K562 (cell line): ENCODE measurements around the gene TEDDM1. TPM values are rescaled to one million over a fixed set of nuclear protein-coding genes. Genes with fewer than 3 reads are reported as not detected.
A peak's percentile ranks its signal among the peaks of the same experiment; 100 is the strongest.

Source experiments
- BRCA1 ChIP-seq, 2 experiments: fragments of 450-650 bp in 1 of 2; sonication (generic) in 1 of 2; formaldehyde crosslinking in 1 of 2; IDR thresholded peaks; 2 replicates each; pipeline versions ENCODE4 v1.5.0 to v1.6.1; 2017 to 2020; ENCODE audit warnings: mild to moderate bottlenecking in 1 of 2, missing genetic modification reagents in 1 of 2
- CEBPB ChIP-seq: fragments of 450-650 bp; IDR thresholded peaks from 2 replicates; pipeline ENCODE4 v1.6.1; 2016; ENCODE audit warnings: missing genetic modification characterization, missing compliant biosample characterization
- CHD4 ChIP-seq: fragments of 200-600 bp; sonication (generic); IDR thresholded peaks from 3 replicates; pipeline ENCODE4 v1.6.1; 2012; ENCODE audit warnings: low read depth, mild to moderate bottlenecking, mixed read lengths, low read length, inconsistent platforms; ENCODE audit not compliant: insufficient read depth, insufficient replicate concordance, poor library complexity, severe bottlenecking
- DACH1 ChIP-seq: fragments of 450-650 bp; IDR thresholded peaks from 2 replicates; pipeline ENCODE4 v1.6.1; 2018; ENCODE audit not compliant: partially characterized antibody
- EHMT2 ChIP-seq: fragments of 450-650 bp; IDR thresholded peaks from 2 replicates; pipeline ENCODE4 v1.6.1; 2018; ENCODE audit warnings: antibody characterized with exemption
- LCOR ChIP-seq: sonication (generic); formaldehyde crosslinking; IDR thresholded peaks from 2 replicates; pipeline ENCODE4 v1.8.0; 2022; ENCODE audit warnings: mild to moderate bottlenecking, missing genetic modification reagents
- NCOA6 ChIP-seq: fragments of 450-650 bp; IDR thresholded peaks from 2 replicates; pipeline ENCODE4 v1.6.1; 2017; ENCODE audit warnings: mild to moderate bottlenecking
- PTBP1 ChIP-seq: fragments of 200-400 bp; formaldehyde crosslinking; IDR thresholded peaks from 2 replicates; pipeline ENCODE4 v1.6.1; 2017; ENCODE audit warnings: low read depth, low read length
- RAD51 ChIP-seq: fragments of 450-650 bp; IDR thresholded peaks from 2 replicates; pipeline ENCODE4 v1.7.1; 2016; ENCODE audit warnings: low read depth, mild to moderate bottlenecking, borderline replicate concordance
- RFX1 ChIP-seq: fragments of 450-650 bp; IDR thresholded peaks from 2 replicates; pipeline ENCODE4 v1.6.1; 2016; ENCODE audit warnings: mild to moderate bottlenecking, moderate library complexity
- SAFB ChIP-seq: fragments of 200-400 bp; formaldehyde crosslinking; IDR thresholded peaks from 2 replicates; pipeline ENCODE4 v1.6.1; 2017; ENCODE audit warnings: low read depth, low read length, borderline replicate concordance
- SIRT6 ChIP-seq: IDR thresholded peaks from one replicate; pipeline ENCODE4 v1.6.1; 2012; ENCODE audit warnings: low read depth, mild to moderate bottlenecking, control low read depth, inconsistent platforms, low read length, moderate library complexity
- SMAD1 ChIP-seq: fragments of 150-350 bp; IDR thresholded peaks from 2 replicates; pipeline ENCODE4 v1.6.1; 2014; ENCODE audit warnings: low read length, low read depth; ENCODE audit not compliant: partially characterized antibody
- SRSF9 ChIP-seq: fragments of 200-400 bp; formaldehyde crosslinking; IDR thresholded peaks from 2 replicates; pipeline ENCODE4 v1.6.1; 2017; ENCODE audit warnings: low read depth, low read length, borderline replicate concordance
- TAL1 ChIP-seq: fragments of 450-650 bp; IDR thresholded peaks from 2 replicates; pipeline ENCODE4 v1.6.1; 2016; ENCODE audit warnings: mild to moderate bottlenecking
- ZFPM2 ChIP-seq: fragments of 250-450 bp; sonication (Bioruptor Pico); IDR thresholded peaks from 2 replicates; pipeline ENCODE4 v1.5.1; 2022; ENCODE audit warnings: mild to moderate bottlenecking
- ZNF707 ChIP-seq: fragments of 250-450 bp; sonication (Bioruptor Pico); conservative IDR thresholded peaks from 2 replicates; pipeline ENCODE4 v1.8.0; 2022; ENCODE audit warnings: inconsistent platforms, mild to moderate bottlenecking, moderate library complexity
- ZNF76 ChIP-seq: fragments of 250-450 bp; sonication (Bioruptor Pico); IDR thresholded peaks from 2 replicates; pipeline ENCODE4 v1.4.0; 2020; ENCODE audit warnings: mild to moderate bottlenecking, moderate library complexity, borderline replicate concordance
- ZNF766 ChIP-seq: fragments of 200-800 bp; sonication (Bioruptor generic); conservative IDR thresholded peaks from 2 replicates; pipeline ENCODE4 v1.6.1; 2016; ENCODE audit warnings: missing genetic modification characterization, missing compliant biosample characterization
- ZNF830 ChIP-seq: fragments of 250-450 bp; sonication (Bioruptor Pico); IDR thresholded peaks from 2 replicates; pipeline ENCODE4 v1.5.0; 2021; ENCODE audit warnings: mild to moderate bottlenecking
- polyA plus RNA-seq, 8 experiments: library from polyadenylated mRNA; depleted of rRNA in 4 of 8; stranded (reverse) in 5 of 8; unstranded in 3 of 8; fragments of >200 nt; fragmentation: Nextera tagmentation in 2 of 8; fragmentation: Illumina TruSeq in 1 of 8; extraction: Ambion mirVana in 2 of 8; extraction: Trizol in 1 of 8; gene quantifications; 2 replicates each; pipeline versions ENCODE4 v1.2.1 to v1.2.3, GENCODE V29; 2011 to 2014; ENCODE audit warnings: inconsistent platforms in 1 of 8, missing spikeins in 1 of 8
- total RNA-seq, 7 experiments: library from RNA; depleted of rRNA in 6 of 7; stranded (reverse); fragments of >200 nt in 6 of 7; fragmentation: Illumina TruSeq in 2 of 7; extraction: Trizol in 2 of 7; gene quantifications; 2 replicates each; pipeline versions ENCODE4 v1.2.1 to v1.2.3, GENCODE V29; 2011 to 2021; ENCODE audit warnings: low replicate concordance in 1 of 7
- TF ChIP-seq, protein P1 (sequence below): fragments of 250-450 bp; sonication (Bioruptor Pico); IDR thresholded peaks from 2 replicates; pipeline ENCODE4 v1.8.0; 2022; ENCODE audit warnings: inconsistent platforms
- TF ChIP-seq, protein P2 (sequence below), 2 experiments: fragments of 450-650 bp in 1 of 2; sonication (generic) in 1 of 2; formaldehyde crosslinking; conservative IDR thresholded peaks; 2 replicates each; pipeline versions ENCODE4 v1.4.0 to v1.8.1; 2020 to 2022; ENCODE audit warnings: mild to moderate bottlenecking in 1 of 2, missing genetic modification reagents in 1 of 2
- TF ChIP-seq, protein P3 (sequence below): IDR thresholded peaks from 2 replicates; pipeline ENCODE4 v1.6.1; 2014; ENCODE audit warnings: antibody characterized with exemption
- TF ChIP-seq, protein P4 (sequence below): fragments of 450-650 bp; IDR thresholded peaks from 2 replicates; pipeline ENCODE4 v1.6.1; 2017; ENCODE audit warnings: mild to moderate bottlenecking, moderate library complexity

The TEDDM1 gene
- total and polyA plus RNA-seq, 9 of the 15 experiments (the other 6 are each of a cell fraction or from before 2014, with no cell fraction given), result not detected

DNA sequence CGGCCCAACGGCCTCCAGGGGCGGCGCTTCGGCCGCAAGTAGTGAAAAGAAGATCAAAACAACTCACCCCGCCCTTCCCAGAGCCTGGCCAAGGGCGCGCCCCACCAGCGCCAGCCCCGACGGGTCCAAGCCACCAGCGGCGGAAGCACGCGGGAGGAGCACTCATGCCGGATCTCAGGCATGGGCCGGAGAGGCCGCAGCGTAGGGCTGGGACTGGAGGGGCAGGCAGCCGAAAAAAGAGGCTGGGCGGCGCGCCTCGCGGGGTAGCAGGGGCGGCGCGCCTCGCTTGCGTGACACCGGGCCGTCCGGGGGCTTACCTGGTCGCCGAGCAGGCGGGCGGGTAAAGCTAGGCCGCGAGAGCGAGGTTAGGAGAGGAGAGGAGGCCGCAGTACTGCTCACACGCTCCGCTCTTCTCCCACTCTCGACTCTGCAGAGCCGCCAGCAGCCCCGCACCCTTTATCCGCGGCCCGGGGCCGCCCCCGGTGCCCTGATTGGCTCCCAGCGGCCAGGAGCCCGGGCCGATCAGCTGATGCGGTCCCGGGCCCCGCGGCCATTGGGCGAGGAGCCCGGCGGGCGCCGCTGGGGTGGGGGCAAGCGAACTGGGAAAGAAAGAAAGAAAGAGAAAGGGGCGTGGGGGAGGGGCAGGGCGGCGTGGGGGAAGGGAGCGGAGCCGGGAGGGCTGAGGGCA lies 9.0 kb downstream of the TEDDM1 start, which contains the start of gene GLUL (continued):
- TF ChIP-seq ZNF707 (CRISPR knock-in tag) (no peak), CHD4 (no peak), SMAD1 (peak; percentile 93), CEBPB (tag) (no peak), DACH1 (peak; percentile 99), ZFPM2 (CRISPR knock-in tag) (peak; percentile 89; the same call in 1 of the 2 replicates), EHMT2 (no peak), RAD51 (peak; percentile 52), ZNF766 (CRISPR knock-in tag) (0 out of 2 replicates have a peak, but pooled peaks have one; percentile 34), TAL1 (no peak), SIRT6 (no peak), NCOA6 (peak; percentile 82; the same call in 1 of the 2 replicates), SAFB (peak; percentile 81), ZNF830 (CRISPR knock-in tag) (peak; percentile 91; the same call in 1 of the 2 replicates), SRSF9 (no peak), ZNF76 (CRISPR knock-in tag) (no peak), RFX1 (no peak), PTBP1 (0 out of 2 replicates have a peak, but pooled peaks have one; percentile 75), BRCA1 (IDR thresholded peaks at IDR 0.05) (no peak), BRCA1 (CRISPR knock-in tag; IDR thresholded peaks at IDR 0.05) (no peak), LCOR (CRISPR knock-in tag) (peak; percentile 98)
- TF ChIP-seq, protein P1, sequence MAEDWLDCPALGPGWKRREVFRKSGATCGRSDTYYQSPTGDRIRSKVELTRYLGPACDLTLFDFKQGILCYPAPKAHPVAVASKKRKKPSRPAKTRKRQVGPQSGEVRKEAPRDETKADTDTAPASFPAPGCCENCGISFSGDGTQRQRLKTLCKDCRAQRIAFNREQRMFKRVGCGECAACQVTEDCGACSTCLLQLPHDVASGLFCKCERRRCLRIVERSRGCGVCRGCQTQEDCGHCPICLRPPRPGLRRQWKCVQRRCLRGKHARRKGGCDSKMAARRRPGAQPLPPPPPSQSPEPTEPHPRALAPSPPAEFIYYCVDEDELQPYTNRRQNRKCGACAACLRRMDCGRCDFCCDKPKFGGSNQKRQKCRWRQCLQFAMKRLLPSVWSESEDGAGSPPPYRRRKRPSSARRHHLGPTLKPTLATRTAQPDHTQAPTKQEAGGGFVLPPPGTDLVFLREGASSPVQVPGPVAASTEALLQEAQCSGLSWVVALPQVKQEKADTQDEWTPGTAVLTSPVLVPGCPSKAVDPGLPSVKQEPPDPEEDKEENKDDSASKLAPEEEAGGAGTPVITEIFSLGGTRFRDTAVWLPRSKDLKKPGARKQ (CRISPR knock-in tag), result no peak
- TF ChIP-seq, protein P2, sequence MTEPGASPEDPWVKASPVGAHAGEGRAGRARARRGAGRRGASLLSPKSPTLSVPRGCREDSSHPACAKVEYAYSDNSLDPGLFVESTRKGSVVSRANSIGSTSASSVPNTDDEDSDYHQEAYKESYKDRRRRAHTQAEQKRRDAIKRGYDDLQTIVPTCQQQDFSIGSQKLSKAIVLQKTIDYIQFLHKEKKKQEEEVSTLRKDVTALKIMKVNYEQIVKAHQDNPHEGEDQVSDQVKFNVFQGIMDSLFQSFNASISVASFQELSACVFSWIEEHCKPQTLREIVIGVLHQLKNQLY (CRISPR knock-in tag; conservative IDR thresholded peaks at IDR 0.05), result peak in 1 of 2 experiments; percentile 80; a peak in 1 of 4 replicates
- TF ChIP-seq, protein P3, sequence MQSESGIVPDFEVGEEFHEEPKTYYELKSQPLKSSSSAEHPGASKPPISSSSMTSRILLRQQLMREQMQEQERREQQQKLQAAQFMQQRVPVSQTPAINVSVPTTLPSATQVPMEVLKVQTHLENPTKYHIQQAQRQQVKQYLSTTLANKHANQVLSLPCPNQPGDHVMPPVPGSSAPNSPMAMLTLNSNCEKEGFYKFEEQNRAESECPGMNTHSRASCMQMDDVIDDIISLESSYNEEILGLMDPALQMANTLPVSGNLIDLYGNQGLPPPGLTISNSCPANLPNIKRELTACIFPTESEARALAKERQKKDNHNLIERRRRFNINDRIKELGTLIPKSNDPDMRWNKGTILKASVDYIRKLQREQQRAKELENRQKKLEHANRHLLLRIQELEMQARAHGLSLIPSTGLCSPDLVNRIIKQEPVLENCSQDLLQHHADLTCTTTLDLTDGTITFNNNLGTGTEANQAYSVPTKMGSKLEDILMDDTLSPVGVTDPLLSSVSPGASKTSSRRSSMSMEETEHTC, result 0 out of 2 replicates have a peak, but pooled peaks have one; percentile 49
- TF ChIP-seq, protein P4, sequence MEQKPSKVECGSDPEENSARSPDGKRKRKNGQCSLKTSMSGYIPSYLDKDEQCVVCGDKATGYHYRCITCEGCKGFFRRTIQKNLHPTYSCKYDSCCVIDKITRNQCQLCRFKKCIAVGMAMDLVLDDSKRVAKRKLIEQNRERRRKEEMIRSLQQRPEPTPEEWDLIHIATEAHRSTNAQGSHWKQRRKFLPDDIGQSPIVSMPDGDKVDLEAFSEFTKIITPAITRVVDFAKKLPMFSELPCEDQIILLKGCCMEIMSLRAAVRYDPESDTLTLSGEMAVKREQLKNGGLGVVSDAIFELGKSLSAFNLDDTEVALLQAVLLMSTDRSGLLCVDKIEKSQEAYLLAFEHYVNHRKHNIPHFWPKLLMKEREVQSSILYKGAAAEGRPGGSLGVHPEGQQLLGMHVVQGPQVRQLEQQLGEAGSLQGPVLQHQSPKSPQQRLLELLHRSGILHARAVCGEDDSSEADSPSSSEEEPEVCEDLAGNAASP, result no peak
